ENCODE results near the gene RHEBL1. TPM values are rescaled to one million over a fixed set of nuclear protein-coding genes. Genes with fewer than 3 reads are reported as not detected.
"Not testable (repeated sequence)": the region's sequence is repeated elsewhere in the genome, so short reads cannot be mapped to it uniquely, and the experiment has no call there.

RHEBL1 gene
- total RNA-seq, 1 donor from 2014 or later = 5.3 TPM

- peak overlapping the region; percentile 78 for H2AFZ ChIP-seq (replicated peaks)
- no peaks in the 10 kb centered on the region for H3K9me3 Mint-ChIP-seq
- H3K27me3 ChIP-seq = peaks cover 38% of the 10 kb centered on the region
- no peaks in the 10 kb centered on the region for H3K4me1 ChIP-seq
- H3K9ac ChIP-seq = no peak overlapping the region
- peak overlapping the region; percentile 81 for H3K4me2 ChIP-seq
- no peak overlapping the region for H3K27ac Mint-ChIP-seq
- H4K20me1 ChIP-seq (ENCODE audit: low read depth) = no peaks in the 10 kb centered on the region
- H3K9me3 ChIP-seq (ENCODE audit: low read depth) = no peaks in the 10 kb centered on the region
- H3K27me3 Mint-ChIP-seq (ENCODE audit: insufficient read depth, low read depth) = peaks cover 24% of the 10 kb centered on the region
- H3K79me2 ChIP-seq (ENCODE audit: low read depth) = no peaks in the 10 kb centered on the region
- H3K36me3 Mint-ChIP-seq = peaks cover 3% of the 10 kb centered on the region
- TF ChIP-seq EZH2phosphoT487 (IDR thresholded peaks at IDR 0.05) (peak; percentile 52), EZH2 (IDR thresholded peaks at IDR 0.05) (no peak), CTCF (IDR thresholded peaks at IDR 0.05) (no peak)
- H3K4me1 Mint-ChIP-seq = peaks cover 14% of the 10 kb centered on the region
- no peak overlapping the region for H3K27ac ChIP-seq
- no peak for DNase-seq (ENCODE audit: low spot score)
- peak overlapping the region; percentile 60 for H3K4me3 ChIP-seq
- H3F3A ChIP-seq (ENCODE audit: low read depth) = peaks cover 15% of the 10 kb centered on the region
- H3K36me3 ChIP-seq = no peaks in the 10 kb centered on the region
- H3K4me3 Mint-ChIP-seq = peak overlapping the region; percentile 90
Observed at GRCh38 chr12:49068879-49069506, 786 bp downstream of the RHEBL1 start.

DNA sequence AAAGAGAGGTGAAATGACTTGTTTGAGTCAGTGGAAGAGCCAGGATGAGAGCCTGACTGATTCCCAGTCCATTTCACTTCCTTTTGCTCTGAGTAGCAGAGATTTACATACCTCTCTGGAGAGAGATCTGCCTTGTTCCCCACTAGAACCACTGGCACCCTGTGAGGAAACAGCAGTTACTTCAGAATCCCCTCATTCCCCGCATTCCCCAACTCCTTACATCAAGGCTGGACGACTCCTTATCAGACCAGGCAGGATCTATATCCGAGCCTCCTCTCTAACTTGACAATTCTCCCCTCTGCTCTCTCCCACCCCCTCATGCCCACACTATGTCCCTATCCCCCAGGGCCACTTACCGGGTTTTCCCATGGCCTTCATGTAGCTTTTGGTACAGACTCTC lies 3.7 kb downstream of the RHEBL1 start:
- Mint-ChIP-seq H3K27me3 (ENCODE audit: insufficient read depth, low read depth) (peaks cover 18% of the 10 kb centered on the region), H3K27ac (no peak overlapping the region), H3K4me3 (peak overlapping the region; percentile 11), H3K4me1 (peaks cover 19% of the 10 kb centered on the region), H3K36me3 (peaks cover 3% of the 10 kb centered on the region), H3K9me3 (no peaks in the 10 kb centered on the region)
- Histone ChIP-seq H3K27ac (no peak overlapping the region), H4K20me1 (ENCODE audit: low read depth) (no peaks in the 10 kb centered on the region), H3K4me3 (no peak overlapping the region), H3F3A (ENCODE audit: low read depth) (peaks cover 11% of the 10 kb centered on the region), H3K79me2 (ENCODE audit: low read depth) (no peaks in the 10 kb centered on the region), H3K27me3 (peaks cover 30% of the 10 kb centered on the region), H3K4me2 (no peak overlapping the region), H3K36me3 (no peaks in the 10 kb centered on the region), H2AFZ (replicated peaks) (no peak overlapping the region), H3K9ac (no peak overlapping the region), H3K9me3 (ENCODE audit: low read depth) (no peaks in the 10 kb centered on the region), H3K4me1 (peaks cover 5% of the 10 kb centered on the region)
- TF ChIP-seq CTCF (IDR thresholded peaks at IDR 0.05) (no peak), EZH2phosphoT487 (IDR thresholded peaks at IDR 0.05) (no peak), EZH2 (IDR thresholded peaks at IDR 0.05) (no peak)
- no peak for DNase-seq (ENCODE audit: low spot score)

DNA sequence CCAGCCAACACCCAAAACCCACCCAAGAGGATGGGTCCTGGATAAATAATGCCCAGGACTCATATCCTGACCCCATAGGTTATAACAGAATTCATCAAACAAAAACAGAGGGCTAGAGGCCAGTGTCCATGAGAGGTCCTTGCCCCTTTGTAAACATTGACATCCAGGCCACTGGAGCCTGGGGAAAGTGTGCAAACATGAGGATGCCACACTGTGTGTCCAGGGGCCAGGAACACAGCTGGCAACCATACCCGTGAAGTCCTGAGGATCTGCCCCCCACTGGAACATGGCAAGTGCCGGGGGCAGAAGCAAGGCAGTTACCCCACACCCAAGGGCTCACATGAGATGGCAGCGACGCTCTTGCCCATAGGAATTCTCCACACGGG lies 5.0 kb downstream of the RHEBL1 start:
- no peak overlapping the region for H3K27ac Mint-ChIP-seq
- H3K27ac ChIP-seq = no peak overlapping the region
- peaks cover under 1% of the 10 kb centered on the region for H4K20me1 ChIP-seq (ENCODE audit: low read depth)
- no peaks in the 10 kb centered on the region for H3K9me3 ChIP-seq (ENCODE audit: low read depth)
- H3K27me3 Mint-ChIP-seq (ENCODE audit: insufficient read depth, low read depth) = peaks cover 17% of the 10 kb centered on the region
- peaks cover 8% of the 10 kb centered on the region for H3K79me2 ChIP-seq (ENCODE audit: low read depth)
- H3K27me3 ChIP-seq = peaks cover 25% of the 10 kb centered on the region
- H3K4me3 ChIP-seq = no peak overlapping the region
- peaks cover 12% of the 10 kb centered on the region for H3F3A ChIP-seq (ENCODE audit: low read depth)
- no peak overlapping the region for H3K4me3 Mint-ChIP-seq
- H3K4me2 ChIP-seq = no peak overlapping the region
- H2AFZ ChIP-seq (replicated peaks) = no peak overlapping the region
- H3K4me1 ChIP-seq = peaks cover 5% of the 10 kb centered on the region
- no peaks in the 10 kb centered on the region for H3K9me3 Mint-ChIP-seq
- no peak for DNase-seq (ENCODE audit: low spot score)
- peaks cover 15% of the 10 kb centered on the region for H3K4me1 Mint-ChIP-seq
- TF ChIP-seq EZH2phosphoT487 (IDR thresholded peaks at IDR 0.05) (no peak), CTCF (IDR thresholded peaks at IDR 0.05) (no peak), EZH2 (IDR thresholded peaks at IDR 0.05) (no peak)
- H3K9ac ChIP-seq = no peak overlapping the region
- no peaks in the 10 kb centered on the region for H3K36me3 ChIP-seq
- peaks cover 3% of the 10 kb centered on the region for H3K36me3 Mint-ChIP-seq

DNA sequence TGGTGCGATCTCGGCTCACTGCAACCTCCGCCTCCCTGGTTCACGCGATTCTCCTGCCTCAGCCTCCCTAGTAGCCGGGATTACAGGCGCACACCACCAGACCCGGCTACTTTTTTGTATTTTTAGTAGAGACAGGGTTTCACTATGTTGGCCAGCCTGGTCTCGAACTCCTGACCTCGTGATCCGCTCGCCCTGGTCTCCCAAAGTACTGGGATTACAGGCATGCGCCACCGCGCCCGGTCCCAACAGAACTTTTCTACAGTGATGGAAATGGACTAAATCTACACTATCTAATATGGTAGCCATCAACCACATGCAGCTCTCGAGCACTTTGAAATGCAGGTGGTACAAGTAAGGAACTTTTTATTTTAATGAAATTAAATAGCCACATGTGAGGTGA lies 7.9 kb downstream of the RHEBL1 start:
- Mint-ChIP-seq H3K4me3 (peak overlapping the region; percentile 96), H3K4me1 (peaks cover 30% of the 10 kb centered on the region)
- not testable (repeated sequence) for H3K4me2 ChIP-seq; H3F3A ChIP-seq (ENCODE audit: low read depth); H2AFZ ChIP-seq (replicated peaks); H3K4me3 ChIP-seq; H3K27ac Mint-ChIP-seq; H3K9me3 ChIP-seq (ENCODE audit: low read depth); H3K9ac ChIP-seq; H3K36me3 ChIP-seq; H3K36me3 Mint-ChIP-seq; H3K9me3 Mint-ChIP-seq; H3K27ac ChIP-seq; H3K27me3 ChIP-seq; H3K27me3 Mint-ChIP-seq (ENCODE audit: insufficient read depth, low read depth); DNase-seq (ENCODE audit: low spot score)
- H3K79me2 ChIP-seq (ENCODE audit: low read depth) = peaks cover 37% of the 10 kb centered on the region
- peaks cover 29% of the 10 kb centered on the region for H4K20me1 ChIP-seq (ENCODE audit: low read depth)
- peaks cover 21% of the 10 kb centered on the region for H3K4me1 ChIP-seq
